HepG2 (cell line): ENCODE data around the gene NEDD4. TPM values are rescaled to one million over a fixed set of nuclear protein-coding genes. Genes with fewer than 3 reads are reported as not detected.

ENCODE experiments used
- ATAC-seq: fragments of 200-7000 bp; cut with Tn5 transposase; 3 replicates; pipeline ENCODE4 v1.9.1; 2020; ENCODE audit warnings: mild to moderate bottlenecking, moderate library complexity
- BruUV-seq: library from RNA; stranded (reverse); fragments of 400-500 nt; replicated peaks from 2 replicates; lab custom pipeline; 2021; lab: Mats Ljungman, UMichigan
- CTCF ChIA-PET: fragments of 300-600 bp; formaldehyde crosslinking; extraction: SDS; loops from one replicate; lab custom pipeline; 2021; ENCODE audit warnings: low total read pairs, inconsistent platforms, low intra/inter-chr PET ratio; lab: Yijun Ruan, JAX
- POLR2A ChIA-PET: fragments of 350-600 bp; sonication (Branson Sonifier 250); formaldehyde crosslinking; loops from one replicate; lab custom pipeline; 2020; ENCODE audit warnings: antibody characterized with exemption, inconsistent platforms; lab: Yijun Ruan, JAX
- DNase-seq: peaks from one replicate; pipeline ENCODE4 v3.0.0-alpha.2; 2015; ENCODE audit warnings: low spot score
- FAIRE-seq: peaks from 3 replicates; lab custom pipeline; 2011; peaks lifted over from hg19 to GRCh38; lab: Jason Lieb, UNC
- H2AFZ ChIP-seq: one replicate; pipeline ENCODE4 v1.6.1; 2011; ENCODE audit warnings: low read length, inconsistent platforms
- H3K27ac ChIP-seq: fragments of 300-600 bp; 3 replicates; pipeline ENCODE4 v1.8.0; 2011; ENCODE audit warnings: mixed run types, mild to moderate bottlenecking, mixed read lengths, low read length, inconsistent platforms; ENCODE audit not compliant: insufficient read depth; ENCODE audit errors: extremely low read length
- H3K27me3 ChIP-seq, 2 experiments: fragments of 200-600 bp in 1 of 2; 2 replicates in 1 of 2; 3 replicates in 1 of 2; pipeline versions ENCODE4 v1.6.0 to v1.8.0; 2011; ENCODE audit warnings: low read length in 2 of 2, mild to moderate bottlenecking in 2 of 2, moderate library complexity in 2 of 2, inconsistent platforms in 1 of 2; ENCODE audit not compliant: insufficient read depth in 2 of 2, control insufficient read depth in 1 of 2
- H3K36me3 ChIP-seq, 2 experiments: fragments of 200-600 bp in 1 of 2; replicated peaks in 1 of 2; 2 replicates in 1 of 2; 3 replicates in 1 of 2; pipeline versions ENCODE4 v1.5.1 to v1.8.0; 2011; ENCODE audit warnings: low read length in 2 of 2, inconsistent platforms in 1 of 2; ENCODE audit not compliant: insufficient read depth in 2 of 2, control insufficient read depth in 1 of 2
- H3K4me1 ChIP-seq: 2 replicates; pipeline ENCODE4 v1.5.1; 2012; ENCODE audit warnings: low read length, inconsistent platforms; ENCODE audit not compliant: insufficient read depth
- H3K4me2 ChIP-seq: 2 replicates; pipeline ENCODE4 v1.6.0; 2011; ENCODE audit warnings: low read depth, low read length, inconsistent platforms
- H3K4me3 ChIP-seq, 3 experiments: fragments of 200-600 bp in 1 of 3; sonication (generic), shearing (Covaris generic) in 1 of 3; replicated peaks in 1 of 3; 2 replicates each; pipeline ENCODE4 v1.5.1; 2011 to 2016; ENCODE audit warnings: low read length in 3 of 3, inconsistent platforms in 2 of 3, low read depth in 2 of 3, mild to moderate bottlenecking in 2 of 3, control low read depth in 1 of 3, mixed read lengths in 1 of 3; ENCODE audit not compliant: insufficient read depth in 1 of 3
- H3K79me2 ChIP-seq: one replicate; pipeline ENCODE4 v1.6.1; 2011; ENCODE audit warnings: low read length, inconsistent platforms; ENCODE audit not compliant: insufficient read depth
- H3K9ac ChIP-seq: 2 replicates; pipeline ENCODE4 v1.6.0; 2011; ENCODE audit warnings: mild to moderate bottlenecking, low read depth, low read length, inconsistent platforms; ENCODE audit not compliant: insufficient read depth
- H3K9me3 ChIP-seq: 2 replicates; pipeline ENCODE4 v1.5.1; 2012; ENCODE audit warnings: mild to moderate bottlenecking, low read length
- H4K20me1 ChIP-seq: 2 replicates; pipeline ENCODE4 v1.6.0; 2011; ENCODE audit warnings: inconsistent platforms, mild to moderate bottlenecking, low read length, moderate library complexity; ENCODE audit not compliant: insufficient read depth
- CBX2 ChIP-seq, 2 experiments: fragments of 200-600 bp in 1 of 2; sonication (generic); formaldehyde crosslinking in 1 of 2; IDR thresholded peaks; 2 replicates each; pipeline versions ENCODE4 v1.7.0 to v1.8.1; 2018 to 2022; ENCODE audit warnings: low read depth in 2 of 2, low read length in 1 of 2, mild to moderate bottlenecking in 1 of 2, missing genetic modification reagents in 1 of 2
- HIC2 ChIP-seq: sonication (generic); formaldehyde crosslinking; IDR thresholded peaks from 2 replicates; pipeline ENCODE4 v1.9.0; 2022; ENCODE audit warnings: low read depth, missing genetic modification reagents
- PTBP1 ChIP-seq: fragments of 200-400 bp; formaldehyde crosslinking; IDR thresholded peaks from 2 replicates; pipeline ENCODE4 v1.6.1; 2018; ENCODE audit warnings: low read length, low read depth; ENCODE audit not compliant: poor library complexity, severe bottlenecking
- RBAK ChIP-seq: sonication (generic); formaldehyde crosslinking; IDR thresholded peaks from 2 replicates; pipeline ENCODE4 v1.5.1; 2020; ENCODE audit warnings: mild to moderate bottlenecking, missing genetic modification reagents
- ZNF234 ChIP-seq: sonication (generic); formaldehyde crosslinking; conservative IDR thresholded peaks from 2 replicates; pipeline ENCODE4 v1.5.1; 2020; ENCODE audit warnings: mild to moderate bottlenecking, missing genetic modification reagents
- ZNF674 ChIP-seq: sonication (generic); formaldehyde crosslinking; IDR thresholded peaks from 2 replicates; pipeline ENCODE4 v1.5.0; 2020; ENCODE audit warnings: low read depth, mild to moderate bottlenecking, missing genetic modification reagents
- WGBS: methylation state at CpG from one replicate; pipeline ENCODE4 v1.1.6; 2017; ENCODE audit warnings: low lambda C conversion rate; 5-methylcytosine and 5-hydroxymethylcytosine counted together
- in situ Hi-C: cut with HindIII; loops from 2 replicates; pipeline ENCODE4 v1.10.0; 2017; ENCODE audit warnings: low pct_unique_long_range_greater_than_20kb; ENCODE audit not compliant: extremely low pct_ligation_motif_present
- intact Hi-C: fragments of 100-400 bp; cut with micrococcal nuclease; formaldehyde crosslinking; loops from one replicate; pipeline ENCODE4 v1.10.0; 2022; ENCODE audit not compliant: unreplicated experiment
- polyA plus RNA-seq, 8 experiments: library from polyadenylated mRNA; depleted of rRNA in 3 of 8; stranded (reverse) in 7 of 8; unstranded in 1 of 8; fragments of >200 nt; fragmentation: Illumina TruSeq in 4 of 8; extraction: Trizol in 4 of 8; gene quantifications; 2 replicates each; pipeline versions ENCODE4 v1.2.1 to v1.2.3, GENCODE V29; 2011 to 2016; ENCODE audit warnings: low read depth in 4 of 8, missing spikeins in 1 of 8, mixed read lengths in 1 of 8; ENCODE audit not compliant: insufficient read depth in 1 of 8
- total RNA-seq, 5 experiments: library from RNA; depleted of rRNA; stranded (reverse); fragments of >200 nt; fragmentation: Illumina TruSeq; extraction: Trizol; gene quantifications; 2 replicates each; pipeline ENCODE4 v1.2.3, GENCODE V29; 2016; ENCODE audit warnings: low read depth in 1 of 5
- TF ChIP-seq, protein P1 (sequence below), 2 experiments: sonication (generic) in 1 of 2; formaldehyde crosslinking in 1 of 2; IDR thresholded peaks; 2 replicates each; pipeline versions ENCODE4 v1.4.0 to v1.6.1; 2018 to 2020; ENCODE audit warnings: missing genetic modification reagents in 2 of 2, borderline replicate concordance in 1 of 2, low read depth in 1 of 2, mild to moderate bottlenecking in 1 of 2, missing biosample characterization in 1 of 2

NEDD4 gene
- total and polyA plus RNA-seq, 2 of the 13 experiments (the other 11 are each of a cell fraction or from before 2014, with no cell fraction given), result 10.4 to 13.0 TPM

GRCh38 chr15:55802600-55803376, 190.6 kb downstream of the NEDD4 start:
- intact Hi-C loops (no loop called here), in situ Hi-C loops (loop anchor here (5.0 kb wide), 1 partner anchor 150 kb away; no protein-coding TSS in a partner anchor)
- 69% methylated on average over 5 of the region's 5 CpGs for WGBS
- H3K9ac ChIP-seq, result no peak overlapping the region
- ChIA-PET CTCF (no interaction called here), POLR2A (no interaction called here)
- TF ChIP-seq ZNF234 (CRISPR knock-in tag) (no peak), PTBP1 (no peak), HIC2 (no peak), ZNF674 (CRISPR knock-in tag) (no peak), RBAK (CRISPR knock-in tag) (no peak), CBX2 (IDR thresholded peaks at IDR 0.05; ENCODE audit: low read depth, low read length) (no peak), CBX2 (CRISPR knock-in tag; IDR thresholded peaks at IDR 0.05; ENCODE audit: low read depth) (no peak)
- TF ChIP-seq, protein P1, sequence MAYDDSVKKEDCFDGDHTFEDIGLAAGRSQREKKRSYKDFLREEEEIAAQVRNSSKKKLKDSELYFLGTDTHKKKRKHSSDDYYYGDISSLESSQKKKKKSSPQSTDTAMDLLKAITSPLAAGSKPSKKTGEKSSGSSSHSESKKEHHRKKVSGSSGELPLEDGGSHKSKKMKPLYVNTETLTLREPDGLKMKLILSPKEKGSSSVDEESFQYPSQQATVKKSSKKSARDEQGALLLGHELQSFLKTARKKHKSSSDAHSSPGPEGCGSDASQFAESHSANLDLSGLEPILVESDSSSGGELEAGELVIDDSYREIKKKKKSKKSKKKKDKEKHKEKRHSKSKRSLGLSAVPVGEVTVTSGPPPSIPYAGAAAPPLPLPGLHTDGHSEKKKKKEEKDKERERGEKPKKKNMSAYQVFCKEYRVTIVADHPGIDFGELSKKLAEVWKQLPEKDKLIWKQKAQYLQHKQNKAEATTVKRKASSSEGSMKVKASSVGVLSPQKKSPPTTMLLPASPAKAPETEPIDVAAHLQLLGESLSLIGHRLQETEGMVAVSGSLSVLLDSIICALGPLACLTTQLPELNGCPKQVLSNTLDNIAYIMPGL (CRISPR knock-in tag; IDR thresholded peaks at IDR 0.05; ENCODE audit: borderline replicate concordance in 1 of 2, low read depth in 1 of 2), result no peak
- no peaks in the 10 kb centered on the region for H3K79me2 ChIP-seq
- no peaks in the 10 kb centered on the region for H3K36me3 ChIP-seq
- FAIRE-seq (no peak), ATAC-seq (peak; percentile 54; the same call in 2 of the 3 replicates), DNase-seq (no peak)
- no peak overlapping the region for H2AFZ ChIP-seq
- no peak overlapping the region for H3K4me2 ChIP-seq
- no TSS peak for BruUV-seq
- H3K27ac ChIP-seq, result no peak overlapping the region
- H3K4me3 ChIP-seq, result no peak overlapping the region
- no peaks in the 10 kb centered on the region for H3K9me3 ChIP-seq
- 0 out of 5 replicates have a peak, but pooled peaks cover 0 to 3% of the 10 kb centered on the region in 2 experiments for H3K27me3 ChIP-seq
- H4K20me1 ChIP-seq, result no peaks in the 10 kb centered on the region
- H3K4me1 ChIP-seq, result no peaks in the 10 kb centered on the region
